Heart right ventricle (tissue), 16 donors: ENCODE data around the gene DNAJC3. TPM values are rescaled to one million over a fixed set of nuclear protein-coding genes. Genes with fewer than 3 reads are reported as not detected.

Experiments
- ATAC-seq, 8 donors: fragments of 200-7000 bp; cut with Tn5 transposase; one replicate each; pipeline ENCODE4 v1.9.1; 2020; ENCODE audit warnings: mild to moderate bottlenecking in 8 of 8, moderate library complexity in 8 of 8, moderate number of reproducible peaks in 1 of 8
- DNase-seq, 2 donors: peaks; one replicate each; pipeline ENCODE4 v3.0.0-alpha.2; 2020
- H3K27ac ChIP-seq, 10 donors: fragments of 200-600 bp; sonication (generic) in 2 of 10; one replicate each; pipeline versions ENCODE4 v1.5.0 to v1.8.0; 2020 to 2022; ENCODE audit warnings: mild to moderate bottlenecking in 3 of 10
- H3K27me3 ChIP-seq, 7 donors: fragments of 200-600 bp; one replicate each; pipeline ENCODE4 v1.8.0; 2021 to 2022; ENCODE audit warnings: mild to moderate bottlenecking in 2 of 7
- H3K36me3 ChIP-seq, 9 donors: fragments of 200-600 bp; sonication (generic) in 1 of 9; one replicate each; pipeline versions ENCODE4 v1.5.0 to v1.8.0; 2020 to 2022; ENCODE audit warnings: mild to moderate bottlenecking in 2 of 9
- H3K4me1 ChIP-seq, 9 donors: fragments of 200-600 bp; sonication (generic) in 1 of 9; one replicate each; pipeline versions ENCODE4 v1.5.0 to v1.8.0; 2020 to 2022; ENCODE audit warnings: mild to moderate bottlenecking in 4 of 9
- H3K4me3 ChIP-seq, 10 donors: fragments of 200-600 bp; sonication (generic) in 2 of 10; one replicate each; pipeline versions ENCODE4 v1.5.0 to v1.8.0; 2020 to 2022; ENCODE audit warnings: mild to moderate bottlenecking in 7 of 10, moderate library complexity in 2 of 10
- H3K9me3 ChIP-seq, 11 donors: fragments of 200-600 bp in 10 of 11; sonication (generic) in 2 of 11; one replicate each; pipeline versions ENCODE4 v1.5.0 to v1.8.0; 2013 to 2022; ENCODE audit warnings: mild to moderate bottlenecking in 2 of 11, control low read depth in 1 of 11, moderate library complexity in 1 of 11
- CTCF ChIP-seq, 9 donors: fragments of 200-600 bp; sonication (generic) in 2 of 9; IDR thresholded peaks; one replicate each; pipeline versions ENCODE4 v1.5.0 to v1.8.0; 2021 to 2022; ENCODE audit warnings: antibody characterized with exemption in 9 of 9, mild to moderate bottlenecking in 5 of 9, moderate library complexity in 1 of 9
- WGBS, 2 donors: extraction: QIAGEN DNeasy Blood & Tissue Kit; methylation state at CpG; one replicate each; pipeline ENCODE4 v1.1.7; 2013; ENCODE audit warnings: inconsistent platforms in 1 of 2; 5-methylcytosine and 5-hydroxymethylcytosine counted together
- intact Hi-C, 10 donors: fragments of 100-400 bp; cut with DNase I; formaldehyde crosslinking; loops; one replicate each; pipeline versions ENCODE4 v1.11.1 to v1.14.2; 2022
- polyA plus RNA-seq, 2 donors: library from polyadenylated mRNA; stranded (reverse); fragments of 200-250 nt; gene quantifications; one replicate each; pipeline ENCODE4 v1.2.3, GENCODE V29; 2013
- total RNA-seq, 10 donors: library from RNA; stranded (reverse); fragmentation: NEBNext Ultra II Directional in 3 of 10; extraction: Animal tissue kit (Norgen Biotek cat#: 25700) in 3 of 10; gene quantifications; one replicate each; pipeline versions ENCODE4 v1.2.1 to v1.2.4, GENCODE V29; 2021 to 2023
- donor health status: Arrhythmogenic right ventricular cardiomyopathy.
- donor health status: ischemic (EF 13 %, LVEDD 7.1; RV severe dilation, severe dysfunction).
- donor health status: healthy with polysubstance abuse.
- donor health status: DM: no; HTN: yes; CAD: no.
- donor health status: DM: no; HTN: no; CAD: no.
- donor health status: ischemic (EF 25% LVEDD 6.9; RV normal size, moderate dysfunction).
- donor health status: ischemic (EF 25% LVEDD 5.7; RV mildly dilated, moderate dysfunction).
- donor health status: healthy.
- donor health status: DM: yes; HTN: yes; CAD: no.
- donor health status: Ischemic cardiomyopathy.
- donor health status: ischemic (EF 35%, LVEDD 5.7; RV mildly dilated, moderate dysfunction).
- donor health status: nonischemic (EF 11% LVEDD 7.7; RV severe dilation, severe dysfunction).
- donor health status: DM: yes; HTN: yes; CAD: no.
- donor health status: PGD.
- donor health status: ischemic (EF 29% LVEDD 5.4; RV normal size, mild dysfunction).
- donor health status: nonischemic (EF 23%, LVEDD 6.1; RV moderate dilation, normal function).

Gene DNAJC3
- total and polyA plus RNA-seq, 12 donors, result 9.3 to 40.9 (median 31.2) TPM

GRCh38 chr13:95801825-95802224 is 124.9 kb downstream of the DNAJC3 start:
- no peak for ATAC-seq
- Histone ChIP-seq H3K36me3 (peaks cover 0 to 12% (median 0%) of the 10 kb centered on the region in 9 donors), H3K4me3 (no peak overlapping the region), H3K9me3 (peaks cover 0 to 27% (median 7%) of the 10 kb centered on the region in 11 donors), H3K4me1 (no peaks in the 10 kb centered on the region), H3K27me3 (no peaks in the 10 kb centered on the region), H3K27ac (no peak overlapping the region)
- no peak for DNase-seq
- TF ChIP-seq CTCF (IDR thresholded peaks at IDR 0.05), result no peak
- WGBS, 2 donors, result 98 to 99% methylated on average over 4 of the region's 4 CpGs
- intact Hi-C loops, result no loop called here

- H3K36me3 ChIP-seq, result peaks cover 0 to 8% (median 0%) of the 10 kb centered on the region in 9 donors
- H3K4me3 ChIP-seq, result no peak overlapping the region
- no peaks in the 10 kb centered on the region for H3K27me3 ChIP-seq
- H3K9me3 ChIP-seq, result peaks cover 0 to 50% (median 10%) of the 10 kb centered on the region in 11 donors
- intact Hi-C loops, result no loop called here
- no peak for TF ChIP-seq CTCF (IDR thresholded peaks at IDR 0.05)
- ATAC-seq, result no peak
- no peak for DNase-seq
- no peaks in the 10 kb centered on the region for H3K4me1 ChIP-seq
- no peak overlapping the region for H3K27ac ChIP-seq
Measured at GRCh38 chr13:95805921-95806320, 129.0 kb downstream of the DNAJC3 start.

GRCh38 chr13:95809429-95809828 is 132.5 kb downstream of the DNAJC3 start:
- ATAC-seq (peak in 1 of 8 donors; percentile 73), DNase-seq (peak in 1 of 2 donors; percentile 29)
- Histone ChIP-seq H3K9me3 (peaks cover 0 to 67% (median 23%) of the 10 kb centered on the region in 11 donors), H3K4me3 (no peak overlapping the region), H3K4me1 (no peaks in the 10 kb centered on the region), H3K27ac (no peak overlapping the region), H3K36me3 (peaks cover 0 to 36% (median 0%) of the 10 kb centered on the region in 9 donors), H3K27me3 (no peaks in the 10 kb centered on the region)
- intact Hi-C loops, result no loop called here
- no peak for TF ChIP-seq CTCF (IDR thresholded peaks at IDR 0.05)
- 83 to 84% methylated on average over 5 of the region's 5 CpGs for WGBS, 2 donors

- TF ChIP-seq CTCF (IDR thresholded peaks at IDR 0.05), result no peak
- Histone ChIP-seq H3K4me1 (no peaks in the 10 kb centered on the region), H3K27me3 (no peaks in the 10 kb centered on the region), H3K9me3 (peaks cover 0 to 36% (median 11%) of the 10 kb centered on the region in 11 donors), H3K27ac (no peak overlapping the region), H3K4me3 (no peak overlapping the region), H3K36me3 (peaks cover 0 to 51% (median 7%) of the 10 kb centered on the region in 9 donors)
- 91% methylated on average over 3 of the region's 3 CpGs for WGBS, 2 donors
- intact Hi-C loops, result no loop called here
- no peak for ATAC-seq
- DNase-seq, result no peak
Measured at GRCh38 chr13:95813139-95813538, 136.2 kb downstream of the DNAJC3 start.
